ENCODE results near the gene SLK.

- TF ChIP-seq CTCF (IDR thresholded peaks at IDR 0.05) (no peak), POLR2A (IDR thresholded peaks at IDR 0.05) (no peak)
These were observed 40.1 kb upstream of the SLK start for GRCh38 chr10:103926722-103927319.
